ENCODE results near the gene GSDMA.
A peak's percentile ranks its signal among the peaks of the same experiment; 100 is the strongest.
"Not testable (repeated sequence)": the region's sequence is repeated elsewhere in the genome, so short reads cannot be mapped to it uniquely, and the experiment has no call there.

Gene GSDMA

DNA sequence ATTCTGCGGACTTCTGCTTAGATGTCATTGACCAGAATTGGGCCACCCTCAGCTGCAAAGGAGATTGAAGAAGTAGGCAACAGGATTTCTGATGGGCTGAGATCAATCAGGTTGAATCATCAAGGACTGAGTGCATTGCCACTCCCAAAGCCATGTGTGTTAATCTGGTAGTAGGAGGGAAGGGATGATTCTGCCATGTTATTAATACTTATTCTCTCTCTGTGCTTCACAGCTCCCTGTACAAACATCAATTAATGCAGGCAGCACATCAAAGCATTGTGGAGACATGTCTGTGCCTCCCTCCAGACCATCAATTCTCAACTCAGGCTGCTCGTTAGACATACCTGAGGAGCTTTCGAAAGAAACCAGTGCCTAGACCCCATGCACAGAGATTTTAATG, 23.7 kb upstream of the GSDMA start:
- TF ChIP-seq, protein P1, sequence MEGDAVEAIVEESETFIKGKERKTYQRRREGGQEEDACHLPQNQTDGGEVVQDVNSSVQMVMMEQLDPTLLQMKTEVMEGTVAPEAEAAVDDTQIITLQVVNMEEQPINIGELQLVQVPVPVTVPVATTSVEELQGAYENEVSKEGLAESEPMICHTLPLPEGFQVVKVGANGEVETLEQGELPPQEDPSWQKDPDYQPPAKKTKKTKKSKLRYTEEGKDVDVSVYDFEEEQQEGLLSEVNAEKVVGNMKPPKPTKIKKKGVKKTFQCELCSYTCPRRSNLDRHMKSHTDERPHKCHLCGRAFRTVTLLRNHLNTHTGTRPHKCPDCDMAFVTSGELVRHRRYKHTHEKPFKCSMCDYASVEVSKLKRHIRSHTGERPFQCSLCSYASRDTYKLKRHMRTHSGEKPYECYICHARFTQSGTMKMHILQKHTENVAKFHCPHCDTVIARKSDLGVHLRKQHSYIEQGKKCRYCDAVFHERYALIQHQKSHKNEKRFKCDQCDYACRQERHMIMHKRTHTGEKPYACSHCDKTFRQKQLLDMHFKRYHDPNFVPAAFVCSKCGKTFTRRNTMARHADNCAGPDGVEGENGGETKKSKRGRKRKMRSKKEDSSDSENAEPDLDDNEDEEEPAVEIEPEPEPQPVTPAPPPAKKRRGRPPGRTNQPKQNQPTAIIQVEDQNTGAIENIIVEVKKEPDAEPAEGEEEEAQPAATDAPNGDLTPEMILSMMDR (IDR thresholded peaks at IDR 0.05; ENCODE audit: control insufficient read depth, extremely low read depth, insufficient read depth): no peak
- no peak overlapping the region for H3K4me3 ChIP-seq (ENCODE audit: low read depth, low read length)
- DNase-seq (ENCODE audit: low read depth): no peak

DNA sequence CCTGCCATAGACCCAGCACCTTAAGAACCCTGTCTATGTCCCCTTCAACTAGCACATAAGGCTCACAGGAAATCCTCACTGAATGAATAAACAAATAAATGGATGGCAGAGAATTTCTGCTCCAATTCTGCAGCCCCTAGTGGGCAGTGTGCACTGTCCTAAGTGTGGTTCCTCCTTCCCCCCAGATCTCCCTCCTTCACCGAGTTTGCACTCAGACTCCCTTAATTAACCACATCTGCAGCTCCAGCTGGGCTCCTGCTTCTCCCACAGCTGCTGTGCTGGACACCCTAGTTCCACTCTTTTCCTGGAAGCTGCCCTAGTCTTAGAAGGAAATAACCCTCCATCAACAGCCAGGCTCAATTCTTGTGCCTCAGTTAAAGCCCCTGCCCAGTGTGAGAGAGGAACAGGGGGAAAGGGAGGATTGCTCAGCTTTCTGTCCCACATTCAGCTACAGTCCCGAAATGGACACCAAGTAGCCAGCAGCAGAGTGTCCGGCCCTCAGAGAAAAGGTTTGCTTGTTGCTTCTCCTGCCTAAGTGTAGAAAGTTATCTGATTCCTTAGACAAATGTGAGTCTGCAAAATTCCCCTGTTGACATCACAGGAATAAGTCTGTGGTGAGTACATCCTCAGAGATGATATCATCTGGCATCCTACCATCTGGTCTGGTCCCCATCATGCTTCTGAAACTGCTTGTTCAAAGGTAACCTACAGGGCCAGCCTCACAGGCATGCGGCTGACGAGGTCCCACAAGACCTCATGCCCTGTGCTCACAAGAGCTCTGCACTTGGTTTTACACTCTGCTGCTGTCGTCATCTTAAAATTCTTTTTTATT, 23.0 kb upstream of the GSDMA start:
- no peak for DNase-seq (ENCODE audit: low read depth)
- no peak overlapping the region for H3K4me3 ChIP-seq (ENCODE audit: low read depth, low read length)
- TF ChIP-seq, protein P1 (IDR thresholded peaks at IDR 0.05; ENCODE audit: control insufficient read depth, extremely low read depth, insufficient read depth): peak; percentile 30

DNA sequence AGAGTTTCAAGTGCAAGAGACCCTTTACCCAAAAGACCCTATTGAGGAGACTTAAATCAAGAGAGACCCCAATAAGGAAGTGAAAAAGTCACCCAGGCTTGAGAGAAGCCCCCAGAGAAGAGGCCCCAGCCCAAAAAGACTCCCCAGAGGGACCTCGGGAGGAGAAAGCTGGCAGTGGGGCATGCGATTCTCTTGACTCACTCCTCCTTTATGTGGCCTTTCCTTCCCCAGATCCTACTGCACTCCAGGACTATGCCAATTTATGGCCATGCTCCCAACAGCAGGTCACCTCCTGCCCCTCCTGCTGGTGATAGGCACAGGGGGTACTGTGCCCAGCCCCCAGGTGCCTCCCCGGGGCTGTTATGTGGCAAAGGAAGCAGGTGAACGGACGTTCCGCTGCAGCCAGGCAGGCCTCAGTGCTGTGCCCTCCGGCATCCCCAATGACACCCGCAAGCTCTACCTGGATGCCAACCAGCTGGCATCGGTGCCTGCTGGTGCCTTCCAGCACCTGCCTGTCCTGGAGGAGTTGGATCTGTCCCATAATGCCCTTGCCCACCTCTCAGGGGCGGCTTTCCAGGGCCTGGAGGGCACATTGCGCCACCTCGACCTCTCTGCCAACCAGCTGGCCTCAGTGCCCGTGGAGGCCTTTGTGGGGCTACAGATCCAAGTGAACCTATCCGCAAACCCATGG, 19.0 kb upstream of the GSDMA start:
- TF ChIP-seq, protein P1 (IDR thresholded peaks at IDR 0.05; ENCODE audit: control insufficient read depth, extremely low read depth, insufficient read depth): no peak
- DNase-seq (ENCODE audit: low read depth): no peak
- H3K4me3 ChIP-seq (ENCODE audit: low read depth, low read length): no peak overlapping the region

DNA sequence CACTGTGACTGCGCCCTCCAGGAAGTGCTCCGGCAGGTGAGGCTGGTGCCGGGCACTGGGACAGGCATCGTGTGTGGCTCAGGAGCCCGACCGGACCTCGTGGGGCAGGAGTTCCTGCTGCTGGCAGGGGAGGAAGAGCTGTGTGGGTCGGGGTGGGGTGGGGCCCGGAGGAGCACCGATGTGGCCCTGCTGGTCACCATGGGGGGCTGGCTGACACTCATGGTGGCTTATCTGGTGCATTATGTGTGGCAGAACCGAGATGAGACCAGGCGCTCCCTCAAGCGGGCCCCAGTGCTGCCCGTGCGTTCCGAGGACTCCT, 18.5 kb upstream of the GSDMA start:
- TF ChIP-seq, protein P1 (IDR thresholded peaks at IDR 0.05; ENCODE audit: control insufficient read depth, extremely low read depth, insufficient read depth): no peak

DNA sequence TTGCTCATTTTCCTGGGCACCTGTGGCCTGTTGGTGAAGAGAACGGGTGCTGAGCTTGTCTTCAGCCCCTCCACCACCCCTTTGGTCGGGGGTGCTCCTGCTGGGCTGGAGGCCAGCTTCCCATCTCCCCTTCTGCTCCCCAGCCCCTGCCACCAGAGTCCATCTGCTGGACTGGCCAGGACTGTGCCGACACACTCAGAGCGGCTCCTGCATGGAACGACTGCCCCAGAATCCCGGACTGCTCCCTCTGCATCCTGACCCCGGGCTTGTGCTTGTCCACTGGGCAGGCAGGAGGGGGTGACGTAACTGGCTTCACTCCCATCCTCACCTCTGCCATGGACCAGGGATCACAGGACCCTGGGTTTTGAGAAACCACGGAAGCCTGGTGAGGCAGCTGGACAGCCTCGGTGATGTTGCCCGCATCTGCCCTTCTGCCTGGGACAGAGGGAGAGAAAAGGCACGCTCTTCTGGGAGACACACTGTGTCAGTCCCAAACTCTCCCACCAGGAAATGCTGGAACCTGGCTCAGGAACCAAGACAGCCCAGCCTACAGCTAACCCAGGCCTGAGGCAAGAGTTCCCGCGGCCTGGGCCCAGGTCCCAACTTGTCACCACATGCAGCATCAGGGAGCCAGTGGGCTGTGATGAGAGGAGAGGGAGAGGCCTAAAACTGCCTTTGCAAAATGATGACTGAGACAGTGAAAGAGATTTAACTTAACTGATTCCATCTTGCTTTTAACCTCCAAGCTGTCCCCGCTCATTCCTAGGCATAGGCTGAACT, 16.1 kb upstream of the GSDMA start:
- no peak for DNase-seq (ENCODE audit: low read depth)
- no peak overlapping the region for H3K4me3 ChIP-seq (ENCODE audit: low read depth, low read length)
- TF ChIP-seq, protein P1 (IDR thresholded peaks at IDR 0.05; ENCODE audit: control insufficient read depth, extremely low read depth, insufficient read depth): no peak

More for the DNA sequence above, 18.5 kb upstream of the GSDMA start:
- H3K4me3 ChIP-seq (ENCODE audit: low read depth, low read length): no peak overlapping the region
- DNase-seq (ENCODE audit: low read depth): no peak

DNA sequence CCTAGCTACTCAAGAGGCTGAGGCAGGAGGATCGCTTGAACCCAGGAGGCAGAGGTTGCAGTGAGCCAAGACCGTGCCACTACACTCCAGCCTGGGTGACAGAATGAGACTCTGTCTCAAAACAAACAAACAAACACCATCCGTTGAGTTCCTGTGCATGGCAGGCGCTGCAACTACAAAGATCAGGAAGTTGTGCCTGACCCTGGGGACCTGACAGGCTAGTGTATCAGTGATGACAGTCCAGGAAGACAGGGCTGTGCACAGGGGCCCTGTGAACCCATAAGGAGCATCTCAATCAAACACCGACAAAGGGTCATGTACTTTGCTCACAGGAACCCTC, 14.3 kb upstream of the GSDMA start:
- not testable (repeated sequence) for DNase-seq (ENCODE audit: low read depth); H3K4me3 ChIP-seq (ENCODE audit: low read depth, low read length)

DNA sequence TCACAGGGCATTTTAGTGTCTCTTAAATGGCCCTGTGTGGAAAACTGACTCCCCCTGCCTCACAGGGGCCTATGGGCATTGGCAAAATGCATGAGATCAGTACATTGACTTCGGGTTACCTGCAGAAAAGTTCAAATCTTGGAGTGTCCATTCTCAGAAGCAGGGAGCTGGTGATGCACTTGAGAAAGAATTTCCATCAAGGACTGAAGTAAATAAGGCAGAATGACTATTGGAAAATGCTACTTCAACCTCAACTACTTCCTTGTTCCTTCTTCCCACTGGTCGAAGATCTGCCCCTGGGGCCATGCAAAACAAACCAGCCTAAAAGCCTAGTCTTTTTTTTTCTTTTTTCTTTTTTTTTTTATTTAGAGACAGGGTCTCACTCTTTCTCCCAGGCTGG, 13.8 kb upstream of the GSDMA start:
- TF ChIP-seq, protein P1 (IDR thresholded peaks at IDR 0.05; ENCODE audit: control insufficient read depth, extremely low read depth, insufficient read depth): no peak
- no peak for DNase-seq (ENCODE audit: low read depth)
- no peak overlapping the region for H3K4me3 ChIP-seq (ENCODE audit: low read depth, low read length)

All from LNCaP clone FGC (cell line).